A673 (cell line): Measurements from ENCODE around the gene VWF. TPM values are rescaled to one million over a fixed set of nuclear protein-coding genes. Genes with fewer than 3 reads are reported as not detected.

Source experiments
- BruUV-seq: library from RNA; stranded (reverse); fragments of 400-500 nt; replicated peaks from 2 replicates; lab custom pipeline; 2021; lab: Mats Ljungman, UMichigan
- CTCF ChIA-PET: fragments of 300-600 bp; sonication (Branson Sonifier 250); formaldehyde crosslinking; loops from one replicate; lab custom pipeline; 2022; ENCODE audit warnings: antibody characterized with exemption; lab: Charles Lee
- POLR2A ChIA-PET: fragments of 300-600 bp; sonication (Branson Sonifier 250); formaldehyde crosslinking; loops from one replicate; lab custom pipeline; 2022; ENCODE audit warnings: antibody characterized with exemption; ENCODE audit not compliant: low non-redundant PET; lab: Charles Lee
- DNase-seq: peaks from one replicate; pipeline ENCODE4 v3.0.0-alpha.2; 2015; ENCODE audit warnings: low spot score
- H3K27ac ChIP-seq: fragments of 200-600 bp; sonication (generic); 2 replicates; pipeline ENCODE4 v1.5.1; 2016; ENCODE audit warnings: mixed run types, low read depth, mild to moderate bottlenecking, mixed read lengths, antibody characterized with exemption, low read length; ENCODE audit not compliant: poor library complexity, severe bottlenecking
- H3K27me3 ChIP-seq: fragments of 200-600 bp; sonication (generic); replicated peaks from 2 replicates; pipeline ENCODE4 v1.6.1; 2017; ENCODE audit warnings: mixed run types, low read depth, mild to moderate bottlenecking, mixed read lengths, antibody characterized with exemption, low read length; ENCODE audit not compliant: insufficient read depth, poor library complexity
- H3K36me3 ChIP-seq: fragments of 200-600 bp; sonication (generic); 2 replicates; pipeline ENCODE4 v1.6.1; 2016; ENCODE audit warnings: mixed run types, mild to moderate bottlenecking, mixed read lengths, antibody characterized with exemption, low read length; ENCODE audit not compliant: insufficient read depth, poor library complexity, severe bottlenecking
- H3K4me1 ChIP-seq: fragments of 200-600 bp; sonication (generic); 2 replicates; pipeline ENCODE4 v1.6.1; 2017; ENCODE audit warnings: mixed run types, mild to moderate bottlenecking, mixed read lengths, antibody characterized with exemption, low read length; ENCODE audit not compliant: insufficient read depth, poor library complexity, severe bottlenecking
- H3K4me3 ChIP-seq: fragments of 200-600 bp; sonication (generic); 2 replicates; pipeline ENCODE4 v1.5.1; 2016; ENCODE audit warnings: low read depth, mixed run types, mild to moderate bottlenecking, mixed read lengths, low read length; ENCODE audit not compliant: poor library complexity, severe bottlenecking
- H3K9me3 ChIP-seq: fragments of 200-600 bp; sonication (generic); 2 replicates; pipeline ENCODE4 v1.6.1; 2016; ENCODE audit warnings: mixed run types, low read depth, mild to moderate bottlenecking, mixed read lengths, antibody characterized with exemption, low read length; ENCODE audit not compliant: poor library complexity, severe bottlenecking
- CTCF ChIP-seq: fragments of 300-800, 200-600 bp; sonication (generic); conservative IDR thresholded peaks from 2 replicates; pipeline ENCODE4 v1.5.1; 2017; ENCODE audit warnings: low read depth, mild to moderate bottlenecking, antibody characterized with exemption, low read length, moderate library complexity, mixed read lengths
- EZH2 ChIP-seq: fragments of 200-600 bp; sonication (generic); IDR thresholded peaks from 2 replicates; pipeline ENCODE4 v1.6.1; 2017; ENCODE audit warnings: borderline replicate concordance, low read depth, mild to moderate bottlenecking, mixed read lengths, antibody characterized with exemption, low read length; ENCODE audit not compliant: poor library complexity, severe bottlenecking
- intact Hi-C: fragments of 100-400 bp; cut with micrococcal nuclease; formaldehyde crosslinking; loops from one replicate; pipeline ENCODE4 v1.10.0; 2022; ENCODE audit not compliant: unreplicated experiment
- total RNA-seq: library from RNA; stranded (reverse); gene quantifications from 2 replicates; pipeline ENCODE4 v1.2.3, GENCODE V29; 2021

Gene VWF
- total RNA-seq, 1 experiment from 2014 or later, result not detected

DNA sequence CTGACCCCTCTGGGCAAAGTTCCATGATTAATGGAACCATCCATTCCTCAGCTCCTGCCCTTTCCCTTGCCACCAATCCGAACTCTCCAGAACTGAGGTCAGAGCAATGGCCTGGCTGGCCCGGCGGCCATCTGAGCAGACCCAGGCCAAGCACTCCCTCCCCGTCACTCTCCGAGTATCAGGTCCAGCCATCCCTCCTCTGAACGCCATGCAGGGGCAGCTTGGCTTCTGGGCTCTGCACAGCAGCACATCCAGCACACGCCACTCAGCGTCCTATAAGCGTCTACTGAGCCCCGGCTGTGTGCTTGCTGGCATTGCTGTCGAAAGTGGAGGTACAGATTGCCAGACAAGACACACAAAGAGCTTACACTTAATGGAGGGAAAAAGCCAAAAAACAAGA lies 34.3 kb upstream of the VWF start:
- DNase-seq, result no peak
- Histone ChIP-seq H3K27ac (no peak overlapping the region), H3K9me3 (no peaks in the 10 kb centered on the region), H3K27me3 (no peaks in the 10 kb centered on the region), H3K36me3 (no peaks in the 10 kb centered on the region), H3K4me1 (no peaks in the 10 kb centered on the region), H3K4me3 (no peak overlapping the region)
- intact Hi-C loops, result no loop called here
- no TSS peak for BruUV-seq
- CTCF ChIA-PET, result interaction anchor here (0.6 kb wide), 1 partner anchor 14 kb away, joined by 4 read pairs; no protein-coding TSS in a partner anchor
- POLR2A ChIA-PET, result no interaction called here
- no peak for TF ChIP-seq CTCF
- TF ChIP-seq EZH2, result no peak

- no peaks in the 10 kb centered on the region for H3K36me3 ChIP-seq
- H3K27me3 ChIP-seq, result no peaks in the 10 kb centered on the region
- H3K27ac ChIP-seq, result no peak overlapping the region
- TF ChIP-seq CTCF (no peak), EZH2 (no peak)
- no peak for DNase-seq
- ChIA-PET CTCF (interaction anchor here (0.6 kb wide), 1 partner anchor 13 kb away, joined by 4 read pairs; no protein-coding TSS in a partner anchor), POLR2A (no interaction called here)
- BruUV-seq, result no TSS peak
- intact Hi-C loops, result no loop called here
- no peaks in the 10 kb centered on the region for H3K9me3 ChIP-seq
- no peaks in the 10 kb centered on the region for H3K4me1 ChIP-seq
- H3K4me3 ChIP-seq, result no peak overlapping the region
Observed at GRCh38 chr12:6158255-6158654, 33.8 kb upstream of the VWF start.

DNA sequence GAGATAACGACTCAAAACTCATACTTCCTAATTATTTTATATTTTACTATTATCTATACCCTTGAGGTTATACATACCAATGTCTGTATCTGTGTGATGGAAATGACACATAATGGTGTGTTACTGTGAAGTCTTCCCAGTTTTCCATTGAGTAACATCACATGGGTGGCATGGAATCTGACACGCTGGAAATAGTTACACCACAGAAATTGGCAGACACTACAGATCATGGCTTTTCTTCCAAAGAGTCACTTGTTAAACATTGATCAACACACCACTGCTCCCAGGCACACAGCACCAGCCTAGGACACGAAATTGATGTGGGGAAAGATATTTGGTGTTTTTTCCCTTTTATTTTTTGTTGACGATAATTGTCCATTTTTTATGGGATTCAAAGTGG lies 33.0 kb upstream of the VWF start:
- POLR2A ChIA-PET, result no interaction called here
- DNase-seq, result no peak
- H3K4me1 ChIP-seq, result no peaks in the 10 kb centered on the region
- no peaks in the 10 kb centered on the region for H3K9me3 ChIP-seq
- no TSS peak for BruUV-seq
- H3K27ac ChIP-seq, result no peak overlapping the region
- no peaks in the 10 kb centered on the region for H3K36me3 ChIP-seq
- intact Hi-C loops, result no loop called here
- no peaks in the 10 kb centered on the region for H3K27me3 ChIP-seq
- TF ChIP-seq CTCF, result no peak
- TF ChIP-seq EZH2, result no peak
- H3K4me3 ChIP-seq, result no peak overlapping the region
- CTCF ChIA-PET, result no interaction called here
